Peyer's patch (tissue), 4 donors: ENCODE data around the gene SIGLEC1.

Experiments used
- POLR2A ChIP-seq, 2 donors: fragments of 450-650 bp; IDR thresholded peaks; one replicate each; pipeline ENCODE4 v1.5.1; 2017; ENCODE audit warnings: antibody characterized with exemption in 2 of 2, mild to moderate bottlenecking in 2 of 2, moderate library complexity in 2 of 2
- TF ChIP-seq, protein P1 (sequence below), 6 experiments: fragments of 450-650 bp in 4 of 6; fragments of 200-600 bp in 2 of 6; sonication (generic) in 1 of 6; IDR thresholded peaks; one replicate each; pipeline ENCODE4 v1.5.1; 2017 to 2019; ENCODE audit warnings: antibody characterized with exemption in 6 of 6, mild to moderate bottlenecking in 3 of 6, moderate library complexity in 1 of 6

DNA sequence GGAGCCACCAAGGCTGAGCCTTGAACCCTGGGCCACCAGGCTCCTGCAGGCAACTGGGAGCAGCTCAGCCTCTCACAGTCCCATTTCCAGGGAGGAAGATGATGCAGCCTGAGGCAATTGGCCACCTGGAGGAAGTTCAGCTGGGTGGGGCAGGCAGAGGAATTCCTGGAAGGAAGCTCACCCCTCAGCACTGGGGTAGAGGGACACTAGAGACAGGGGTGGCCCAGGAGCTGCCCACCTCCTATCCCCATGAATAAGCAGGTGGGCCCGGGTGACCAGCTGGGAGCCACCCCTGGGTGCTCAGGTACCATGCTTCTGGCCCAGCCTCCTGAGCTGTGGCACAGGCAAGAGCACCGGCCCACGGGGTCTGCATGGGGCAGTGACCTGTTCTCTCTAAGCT, 16.5 kb upstream of the SIGLEC1 start:
- no peak for TF ChIP-seq POLR2A (IDR thresholded peaks at IDR 0.05)
- TF ChIP-seq, protein P1, sequence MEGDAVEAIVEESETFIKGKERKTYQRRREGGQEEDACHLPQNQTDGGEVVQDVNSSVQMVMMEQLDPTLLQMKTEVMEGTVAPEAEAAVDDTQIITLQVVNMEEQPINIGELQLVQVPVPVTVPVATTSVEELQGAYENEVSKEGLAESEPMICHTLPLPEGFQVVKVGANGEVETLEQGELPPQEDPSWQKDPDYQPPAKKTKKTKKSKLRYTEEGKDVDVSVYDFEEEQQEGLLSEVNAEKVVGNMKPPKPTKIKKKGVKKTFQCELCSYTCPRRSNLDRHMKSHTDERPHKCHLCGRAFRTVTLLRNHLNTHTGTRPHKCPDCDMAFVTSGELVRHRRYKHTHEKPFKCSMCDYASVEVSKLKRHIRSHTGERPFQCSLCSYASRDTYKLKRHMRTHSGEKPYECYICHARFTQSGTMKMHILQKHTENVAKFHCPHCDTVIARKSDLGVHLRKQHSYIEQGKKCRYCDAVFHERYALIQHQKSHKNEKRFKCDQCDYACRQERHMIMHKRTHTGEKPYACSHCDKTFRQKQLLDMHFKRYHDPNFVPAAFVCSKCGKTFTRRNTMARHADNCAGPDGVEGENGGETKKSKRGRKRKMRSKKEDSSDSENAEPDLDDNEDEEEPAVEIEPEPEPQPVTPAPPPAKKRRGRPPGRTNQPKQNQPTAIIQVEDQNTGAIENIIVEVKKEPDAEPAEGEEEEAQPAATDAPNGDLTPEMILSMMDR (IDR thresholded peaks at IDR 0.05): no peak
